WTC11 (cell line): ENCODE data around the gene KRT82.

ENCODE experiments used
- ATF6 ChIP-seq: sonication (generic); formaldehyde crosslinking; IDR thresholded peaks from 2 replicates; pipeline ENCODE4 v1.8.1; 2023; ENCODE audit warnings: mild to moderate bottlenecking, missing genetic modification reagents
- NR2C2 ChIP-seq: sonication (generic); formaldehyde crosslinking; IDR thresholded peaks from 2 replicates; pipeline ENCODE4 v1.8.0; 2022; ENCODE audit warnings: mild to moderate bottlenecking, missing genetic modification reagents
- TP53 ChIP-seq: sonication (generic); formaldehyde crosslinking; IDR thresholded peaks from 2 replicates; pipeline ENCODE4 v1.8.1; 2023; ENCODE audit warnings: mild to moderate bottlenecking, missing genetic modification reagents

DNA sequence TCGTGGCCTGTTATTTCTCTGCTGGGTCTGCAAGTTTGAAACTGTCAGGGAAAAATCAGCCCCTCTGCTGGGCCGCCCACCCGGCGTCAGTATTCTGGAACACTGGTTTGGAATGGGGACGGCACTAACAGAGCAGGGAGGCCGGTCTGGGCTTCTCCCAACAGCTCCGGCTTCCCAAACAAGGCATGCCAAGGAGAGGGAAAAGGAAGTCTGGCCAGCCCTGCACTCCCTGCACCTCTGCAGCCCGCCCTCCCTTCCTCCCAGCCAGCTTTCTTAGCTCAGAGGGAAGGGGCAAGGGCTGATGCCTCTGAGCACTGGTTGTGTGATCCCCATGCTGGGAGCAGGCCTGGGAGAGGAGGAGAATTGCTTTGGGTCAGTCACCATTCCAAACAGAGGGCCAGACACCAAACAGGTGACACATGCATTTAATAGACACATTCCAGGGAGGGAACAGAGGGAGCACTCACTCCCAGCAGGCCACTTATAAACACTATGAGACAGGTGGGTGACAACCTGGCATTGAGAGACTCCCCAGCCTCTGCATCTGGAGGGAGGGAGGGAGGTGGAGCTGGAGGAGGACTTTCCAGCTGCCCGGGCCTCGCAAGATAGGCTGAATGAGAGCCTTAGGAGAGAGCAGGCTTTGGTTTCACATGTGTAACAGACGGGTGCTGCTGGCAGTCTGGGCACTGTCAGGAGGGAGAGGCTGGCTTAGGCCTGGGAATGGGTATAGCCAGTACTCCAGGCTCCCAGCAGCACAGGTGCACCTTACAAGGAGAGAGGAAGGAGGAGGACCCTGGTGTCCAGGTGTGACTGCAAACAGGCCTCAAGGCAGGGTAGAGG is 17.7 kb upstream of the KRT82 start:
- TF ChIP-seq TP53 (no peak), ATF6 (no peak), NR2C2 (CRISPR knock-in tag) (no peak)
